HG03097 (cell line): ENCODE measurements around the gene THRA.
"Not testable (repeated sequence)": the region's sequence is repeated elsewhere in the genome, so short reads cannot be mapped to it uniquely, and the experiment has no call there.

Source experiments
- ATAC-seq: cut with Tn5 transposase; IDR thresholded peaks from one replicate; pipeline ENCODE4 v1.9.1; 2021; ENCODE audit not compliant: unreplicated experiment, low FRiP score

Gene THRA

DNA sequence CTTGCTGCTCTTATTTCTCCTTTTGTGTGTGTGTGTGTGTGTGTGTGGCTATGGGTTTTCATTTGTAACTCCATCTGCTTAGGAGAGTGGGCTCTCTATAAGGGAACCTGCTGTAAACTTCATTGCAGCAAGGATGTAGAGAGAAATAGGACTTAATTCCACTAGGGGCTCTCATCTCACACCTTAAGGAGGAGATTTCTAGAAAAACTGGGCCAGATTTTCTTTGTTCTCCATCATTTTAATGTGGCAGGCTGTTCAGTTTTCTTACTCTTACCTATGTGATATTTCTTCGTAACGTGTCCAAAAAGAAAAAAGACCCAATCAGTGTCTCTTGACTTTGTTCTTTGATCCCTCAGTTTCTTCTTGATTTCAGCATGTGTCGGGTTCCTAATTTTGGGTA lies 73.1 kb downstream of the THRA start:
- no peak for ATAC-seq

- peak; percentile 20 for ATAC-seq
These were observed 76.8 kb downstream of the THRA start for GRCh38 chr17:40139566-40140058.

- ATAC-seq, result not testable (repeated sequence)
These were observed 80.4 kb downstream of the THRA start for GRCh38 chr17:40143166-40143565.
